DMS79 (cell line): ENCODE results near the gene COL9A3.
"Not testable (repeated sequence)": the region's sequence is repeated elsewhere in the genome, so short reads cannot be mapped to it uniquely, and the experiment has no call there.

ENCODE experiments used
- DNase-seq: peaks from one replicate; lab custom pipeline; 2025; lab: John Stamatoyannopoulos, UW

Gene COL9A3

GRCh38 chr20:62856931-62857619, 40.2 kb downstream of the COL9A3 start:
- DNase-seq = no peak

DNA sequence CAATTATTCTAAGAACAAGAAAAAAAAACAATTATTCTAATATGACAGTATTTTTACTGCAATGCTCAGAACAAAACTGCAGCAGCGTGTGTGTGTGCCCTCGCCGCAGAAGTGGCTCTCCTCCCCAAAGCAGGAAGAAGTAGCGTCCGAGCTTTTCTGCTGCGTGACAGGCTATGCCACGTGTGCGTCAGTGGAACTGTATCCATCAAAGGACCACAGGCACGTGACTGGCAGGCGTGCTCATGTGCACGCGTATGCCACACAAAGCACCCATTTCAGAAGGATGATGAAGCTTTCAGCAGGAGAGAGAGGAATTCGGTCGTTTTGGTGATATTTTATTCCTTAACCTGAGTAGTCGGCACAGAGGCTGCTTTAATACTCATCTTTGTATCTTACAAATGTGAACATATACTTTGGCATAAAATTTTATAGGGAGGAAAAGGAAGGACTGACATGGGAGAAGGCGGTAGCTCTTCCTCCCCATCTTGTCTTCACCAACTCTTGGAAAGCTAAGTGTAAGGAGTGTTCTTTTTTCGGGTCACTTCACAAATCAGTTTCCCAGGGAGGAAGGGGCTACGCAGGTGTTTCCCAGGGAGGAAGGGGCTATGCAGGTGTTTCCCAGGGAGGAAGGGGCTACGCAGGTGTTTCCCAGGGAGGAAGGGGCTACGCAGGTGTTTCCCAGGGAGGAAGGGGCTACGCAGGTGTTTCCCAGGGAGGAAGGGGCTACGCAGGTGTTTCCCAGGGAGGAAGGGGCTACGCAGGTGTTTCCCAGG, 41.4 kb downstream of the COL9A3 start:
- no peak for DNase-seq

- no peak for DNase-seq
These were observed 42.9 kb downstream of the COL9A3 start for GRCh38 chr20:62859721-62860120.

DNA sequence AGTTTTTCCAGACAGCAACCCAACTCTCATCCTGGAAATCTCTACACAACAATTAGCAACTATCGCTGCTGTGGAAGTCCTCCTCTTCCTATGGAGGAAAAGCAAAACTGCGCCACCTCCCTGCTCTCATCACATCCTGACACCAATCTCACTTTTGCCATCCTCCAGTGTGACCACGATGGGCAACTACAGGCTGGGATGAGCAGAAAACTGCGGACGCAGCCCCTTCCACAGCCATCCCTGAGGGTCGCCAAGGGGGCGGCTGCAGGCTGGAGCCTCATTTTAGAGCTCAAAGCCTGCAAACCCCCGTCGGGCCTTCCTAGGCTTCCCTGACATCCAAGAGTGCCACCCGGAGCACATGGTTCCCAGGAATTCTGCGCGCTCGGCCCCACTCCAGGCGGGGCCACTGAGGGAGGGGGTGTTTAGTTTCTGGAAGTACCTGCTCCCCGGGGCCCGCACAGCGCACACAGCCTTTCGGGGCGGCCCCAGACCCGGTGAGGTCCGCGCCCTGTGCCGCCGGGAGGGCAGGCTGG, 43.6 kb downstream of the COL9A3 start:
- DNase-seq = no peak

DNA sequence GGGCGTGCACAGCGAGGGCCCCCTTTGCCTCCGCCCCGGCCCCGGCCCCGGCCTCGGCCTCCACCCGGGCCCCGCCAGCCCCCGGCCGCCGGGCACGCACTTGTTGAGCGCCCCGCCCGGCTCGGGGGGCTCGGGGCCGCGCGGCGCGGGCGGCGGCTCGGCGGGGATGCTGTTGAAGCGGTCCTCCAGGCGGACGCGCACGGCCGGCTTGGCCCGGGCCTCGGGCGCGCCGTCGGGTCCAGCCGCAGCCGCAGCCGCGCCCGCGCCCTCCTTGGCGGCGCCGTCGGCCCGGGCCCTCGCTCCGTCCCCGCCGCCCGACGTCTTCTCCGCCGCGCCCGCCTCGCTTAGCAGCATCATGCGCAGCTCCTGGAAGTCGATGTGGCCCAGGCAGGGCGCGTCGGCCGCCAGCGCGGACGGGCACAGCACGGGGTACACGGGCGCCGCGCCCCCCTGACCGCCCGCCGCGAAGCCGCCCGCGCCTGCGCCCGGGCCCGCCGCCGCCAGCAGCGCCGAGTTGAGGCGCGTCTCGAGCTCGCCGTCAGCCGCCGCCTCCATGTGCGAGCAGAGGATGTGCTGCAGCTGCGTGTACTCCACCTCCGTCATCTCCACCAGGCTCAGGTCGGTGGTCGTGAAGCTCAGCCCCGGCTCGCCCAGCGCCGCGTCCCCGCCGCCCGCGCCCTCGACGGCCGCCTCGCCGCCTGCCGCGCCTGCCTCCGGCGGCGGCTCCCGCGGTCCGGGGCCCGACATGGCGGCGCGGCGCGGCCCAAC, 44.3 kb downstream of the COL9A3 start:
- DNase-seq = no peak

DNA sequence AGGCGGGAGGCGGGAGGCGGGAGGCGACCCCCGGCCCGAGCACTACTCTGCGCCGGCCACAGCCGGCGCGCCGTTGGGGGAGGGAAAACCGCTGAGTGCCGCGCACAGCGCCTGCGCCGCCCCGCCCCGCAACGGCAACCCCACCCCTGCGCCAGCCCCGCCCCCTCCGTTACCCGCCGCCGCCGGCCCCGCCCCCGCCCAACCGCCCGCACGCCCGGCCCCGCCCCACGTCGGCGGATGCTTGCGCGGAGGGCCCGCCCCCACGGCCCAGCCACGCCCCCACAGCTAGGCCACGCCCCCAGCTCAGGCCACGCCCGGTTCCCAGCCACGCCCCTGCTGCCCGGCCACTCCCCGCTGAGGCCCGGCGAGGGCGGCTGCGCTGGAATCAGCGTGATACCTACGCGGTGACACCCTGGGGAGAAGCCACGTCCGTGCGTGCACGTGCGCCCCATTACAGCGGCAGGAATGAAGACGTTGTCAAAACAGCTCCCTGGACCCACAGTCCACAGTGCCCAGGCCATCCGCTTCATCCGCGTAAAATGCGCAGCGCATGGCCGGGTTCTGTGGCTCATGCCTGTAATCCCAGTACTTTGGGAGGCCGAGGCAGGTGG, 45.0 kb downstream of the COL9A3 start, which contains the start of gene TCFL5:
Gene TCFL5 (minus strand): TSS at position 97 of the 611 bp plus-strand sequence. CDS start 152 bp downstream, outside the sequence.
- peak; percentile 18 for DNase-seq

- DNase-seq = no peak
These were observed 47.4 kb downstream of the COL9A3 start for GRCh38 chr20:62864207-62864606.

- no peak for DNase-seq
These were observed 55.5 kb downstream of the COL9A3 start for GRCh38 chr20:62872184-62872847.

GRCh38 chr20:62872862-62873261, 56.0 kb downstream of the COL9A3 start:
- DNase-seq = no peak

DNA sequence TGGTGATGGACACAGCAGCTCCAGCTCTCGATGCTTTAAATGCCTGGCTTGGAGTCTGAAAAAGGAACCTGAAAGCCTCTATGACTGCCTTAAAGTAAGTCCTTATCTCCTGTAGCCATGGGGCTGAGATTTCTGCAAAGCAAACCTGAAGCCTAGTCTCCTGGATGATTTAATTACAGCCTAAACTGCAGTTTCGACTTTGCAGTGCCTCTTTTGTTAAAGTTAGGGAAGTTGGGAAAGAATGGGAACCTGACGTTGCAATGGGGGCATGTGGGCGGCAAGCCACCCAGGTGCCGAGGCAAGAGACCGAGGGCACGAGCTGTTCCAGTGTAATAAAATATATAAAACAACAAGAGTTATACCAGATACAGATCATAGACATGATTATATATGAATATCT, 56.4 kb downstream of the COL9A3 start:
- DNase-seq = no peak

GRCh38 chr20:62873681-62874031, 56.8 kb downstream of the COL9A3 start:
- DNase-seq = not testable (repeated sequence)

GRCh38 chr20:62874964-62875344, 58.1 kb downstream of the COL9A3 start:
- DNase-seq = no peak

- no peak for DNase-seq
These were observed 58.8 kb downstream of the COL9A3 start for GRCh38 chr20:62875419-62876361.

DNA sequence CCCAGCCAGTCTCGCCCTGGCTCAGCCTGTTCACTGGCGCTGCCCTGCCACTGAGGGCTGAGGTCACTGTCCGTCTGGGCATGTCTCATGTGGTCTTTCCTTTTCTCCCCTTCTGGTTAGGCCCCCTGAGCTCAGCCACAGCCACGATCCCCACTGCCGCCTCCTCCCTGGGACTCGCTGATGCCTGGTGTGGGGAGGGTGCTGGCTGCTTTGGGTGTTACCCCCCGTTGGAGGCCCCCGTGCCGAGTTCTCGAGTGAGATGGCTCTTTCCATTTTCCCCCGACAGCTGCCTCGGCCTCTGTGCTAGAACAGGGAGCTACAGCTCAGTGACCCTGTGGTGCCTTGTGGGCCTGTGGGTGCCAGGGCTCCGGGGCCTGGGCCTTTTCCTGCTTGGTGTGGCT, 59.7 kb downstream of the COL9A3 start:
- no peak for DNase-seq

- DNase-seq = no peak
These were observed 60.3 kb downstream of the COL9A3 start for GRCh38 chr20:62876902-62877816.

DNA sequence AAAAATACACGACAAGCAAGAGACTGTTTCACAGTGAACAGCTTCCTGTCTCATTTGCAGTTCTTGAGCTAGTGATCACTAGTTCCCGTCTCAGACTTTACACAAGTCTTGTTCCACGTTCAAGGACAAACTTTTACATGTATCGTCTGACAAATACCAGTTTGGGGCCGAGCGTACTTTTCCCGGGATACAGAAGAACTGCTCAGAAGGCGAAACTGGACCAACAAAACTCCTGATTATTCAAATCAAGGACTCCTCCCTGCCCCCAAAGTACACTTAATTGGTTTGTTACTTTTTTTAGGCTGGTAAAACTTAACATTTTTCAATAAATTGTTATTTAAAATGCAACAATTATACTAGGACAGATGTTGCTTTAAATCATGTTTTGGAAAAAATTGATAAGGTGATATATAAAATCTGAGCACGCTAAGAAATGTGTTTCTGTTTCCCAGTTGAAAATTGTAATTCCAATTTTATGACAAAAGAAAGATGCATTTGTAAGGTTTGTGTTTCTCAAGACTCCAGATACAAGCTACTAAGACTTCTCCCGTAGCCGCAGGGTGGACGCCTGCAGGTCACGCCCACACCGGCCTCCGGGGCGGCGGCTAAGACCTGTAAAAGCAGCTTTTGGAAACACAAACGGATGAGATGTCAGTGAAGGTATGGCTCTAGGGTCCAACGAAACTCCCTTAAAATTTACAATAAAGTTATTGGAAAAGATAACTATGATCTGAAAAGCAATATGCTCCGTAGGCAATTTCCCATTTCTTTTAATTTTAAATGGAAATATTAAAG, 61.6 kb downstream of the COL9A3 start:
- no peak for DNase-seq

GRCh38 chr20:62879275-62880146, 62.7 kb downstream of the COL9A3 start:
- no peak for DNase-seq
